AG04450 (cell line): ENCODE results near the gene RB1. TPM values are rescaled to one million over a fixed set of nuclear protein-coding genes. Genes with fewer than 3 reads are reported as not detected.
A peak's percentile ranks its signal among the peaks of the same experiment; 100 is the strongest.

Experiments
- CTCF ChIA-PET: fragments of 300-600, 350-600 bp; formaldehyde crosslinking; extraction: SDS; loops from one replicate; lab custom pipeline; 2022; ENCODE audit warnings: antibody characterized with exemption, inconsistent platforms; lab: Charles Lee
- POLR2A ChIA-PET: fragments of 350-600 bp; formaldehyde crosslinking; extraction: SDS; loops from one replicate; lab custom pipeline; 2021; ENCODE audit warnings: antibody characterized with exemption, inconsistent platforms; lab: Yijun Ruan, JAX
- DNase-seq: peaks from one replicate; pipeline ENCODE4 v3.0.0-alpha.2; 2011; ENCODE audit warnings: low read depth, low spot score
- H3K27ac ChIP-seq: one replicate; pipeline ENCODE4 v1.5.1; 2012; ENCODE audit warnings: low read depth, low read length, control low read depth
- H3K27me3 ChIP-seq: one replicate; pipeline ENCODE4 v1.6.0; 2012; ENCODE audit warnings: low read length; ENCODE audit not compliant: control insufficient read depth, insufficient read depth
- H3K4me3 ChIP-seq: 2 replicates; pipeline ENCODE4 v1.5.1; 2011; ENCODE audit warnings: mild to moderate bottlenecking, low read depth, low read length, control low read depth
- H3K9me3 ChIP-seq: 2 replicates; pipeline ENCODE4 v1.5.1; 2012; ENCODE audit warnings: low read length; ENCODE audit not compliant: control insufficient read depth, insufficient read depth
- CTCF ChIP-seq: IDR thresholded peaks from 2 replicates; pipeline ENCODE4 v1.5.1; 2011; ENCODE audit warnings: low read depth, low read length, control low read depth, inconsistent platforms
- polyA plus RNA-seq: library from polyadenylated mRNA; depleted of rRNA; stranded (reverse); fragments of >200 nt; gene quantifications from 2 replicates; pipeline ENCODE4 v1.2.3, GENCODE V29; 2011

Gene RB1
- polyA plus RNA-seq, 1 experiment, result 27.3 TPM

DNA sequence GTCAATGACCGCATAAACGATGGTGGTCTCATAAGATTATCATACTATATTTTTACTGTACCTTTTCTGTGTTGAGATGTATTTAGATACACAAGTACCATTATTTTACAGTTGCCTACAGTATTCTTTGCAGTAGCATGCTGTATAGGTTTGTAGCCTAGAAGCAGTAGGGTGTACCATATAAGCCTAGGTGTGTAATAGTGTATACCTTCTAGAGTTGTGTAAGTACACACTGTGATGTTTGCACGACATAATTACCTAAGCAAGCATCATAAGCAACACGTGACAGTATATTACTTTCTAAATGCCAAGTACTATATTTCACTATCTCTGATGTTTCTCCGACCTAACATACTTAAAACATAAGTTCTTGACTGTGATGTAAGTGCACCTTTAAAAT, 106.6 kb downstream of the RB1 start:
- POLR2A ChIA-PET, result no interaction called here
- no peak overlapping the region for H3K27ac ChIP-seq
- no peaks in the 10 kb centered on the region for H3K9me3 ChIP-seq
- no peak for DNase-seq
- CTCF ChIA-PET, result no interaction called here
- no peaks in the 10 kb centered on the region for H3K27me3 ChIP-seq
- H3K4me3 ChIP-seq, result peak overlapping the region; percentile 38; the same call in 1 of the 2 replicates
- no peak for TF ChIP-seq CTCF

- Histone ChIP-seq H3K4me3 (peak overlapping the region; percentile 66), H3K27ac (no peak overlapping the region), H3K9me3 (peaks cover 3% of the 10 kb centered on the region; the same call in 1 of the 2 replicates), H3K27me3 (no peaks in the 10 kb centered on the region)
- ChIA-PET POLR2A (no interaction called here), CTCF (no interaction called here)
- TF ChIP-seq CTCF, result no peak
- DNase-seq, result no peak
Observed at GRCh38 chr13:48411147-48411794, 107.7 kb downstream of the RB1 start.

DNA sequence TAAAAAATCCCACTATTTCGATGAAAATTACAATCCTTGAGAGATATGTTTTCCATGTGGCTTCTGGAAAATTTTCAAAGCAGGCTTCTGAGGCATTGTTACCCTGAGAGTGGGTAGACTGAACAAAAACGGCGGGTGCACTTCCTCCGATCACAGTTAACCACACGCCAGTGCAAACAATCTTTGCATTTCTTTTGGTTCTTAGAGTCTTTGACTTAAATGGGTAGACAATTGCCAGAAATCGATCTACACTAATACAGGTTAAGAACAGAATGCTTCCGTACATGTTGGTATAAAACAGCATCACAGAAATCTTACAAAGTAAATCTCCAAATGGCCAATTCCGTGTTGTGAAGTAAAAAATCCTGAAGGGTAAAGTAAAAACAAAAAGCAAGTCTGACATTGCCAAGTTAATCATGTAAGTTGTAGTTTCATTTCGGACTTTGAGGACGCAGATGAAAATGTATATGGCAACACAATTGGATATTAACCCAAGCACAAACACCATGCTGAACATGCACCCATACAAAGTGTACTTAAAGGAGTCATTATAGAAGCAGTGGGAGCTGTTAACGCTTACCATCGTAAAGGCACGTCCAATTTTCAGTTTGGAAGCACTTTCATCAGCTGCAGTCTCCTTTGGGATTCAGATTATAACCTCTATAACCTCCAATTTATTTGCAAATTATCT, 108.4 kb downstream of the RB1 start:
- CTCF ChIA-PET, result interaction anchor here (0.9 kb wide), 1 partner anchor 17 kb away, joined by 3 read pairs; no protein-coding TSS in a partner anchor
- DNase-seq, result no peak
- H3K27ac ChIP-seq, result no peak overlapping the region
- peaks cover 3% of the 10 kb centered on the region; the same call in 1 of the 2 replicates for H3K9me3 ChIP-seq
- H3K4me3 ChIP-seq, result peak overlapping the region; percentile 66
- TF ChIP-seq CTCF, result no peak
- POLR2A ChIA-PET, result no interaction called here
- H3K27me3 ChIP-seq, result no peaks in the 10 kb centered on the region

DNA sequence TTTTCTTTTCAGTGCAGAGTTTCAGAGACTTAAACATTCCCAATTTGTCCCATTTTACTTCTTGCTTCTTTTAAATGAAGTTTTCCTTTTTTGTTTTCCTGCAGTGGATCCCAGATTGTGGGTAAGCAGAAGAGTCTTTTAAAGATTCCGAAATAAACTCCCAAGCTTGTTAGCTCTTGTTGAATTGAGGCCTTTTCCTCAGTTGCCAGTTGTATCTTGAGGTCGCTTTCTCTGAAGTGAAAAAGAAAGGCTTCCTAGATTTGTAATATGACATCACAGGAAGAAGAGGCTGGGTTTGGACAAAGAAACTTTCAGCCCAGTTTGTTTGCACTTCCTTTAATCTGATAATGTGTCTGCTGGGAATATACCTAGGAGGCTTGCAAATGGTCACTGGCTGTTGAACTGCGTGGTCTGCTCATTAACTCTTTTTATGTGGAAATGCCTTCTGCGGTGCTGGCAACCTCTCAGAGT, 109.4 kb downstream of the RB1 start, which contains the start of gene LPAR6:
Gene LPAR6, minus strand, starts transcription at position 233 of the 471 bp plus-strand sequence. CDS start 690 bp downstream, outside the sequence.
- no peak within 1 kb of the TSS for H3K27ac ChIP-seq
- no peak for TF ChIP-seq CTCF
- ChIA-PET POLR2A (no interaction called here), CTCF (interaction anchor here (0.7 to 0.9 kb wide), 2 partner anchors 13 to 16 kb away, joined by 3 read pairs; no protein-coding TSS in a partner anchor)
- no peak for DNase-seq
- peaks cover 3% of the 10 kb centered on the region; the same call in 1 of the 2 replicates for H3K9me3 ChIP-seq
- H3K27me3 ChIP-seq, result no peaks in the 10 kb centered on the region
- peak within 1 kb of the TSS; percentile 66 for H3K4me3 ChIP-seq

DNA sequence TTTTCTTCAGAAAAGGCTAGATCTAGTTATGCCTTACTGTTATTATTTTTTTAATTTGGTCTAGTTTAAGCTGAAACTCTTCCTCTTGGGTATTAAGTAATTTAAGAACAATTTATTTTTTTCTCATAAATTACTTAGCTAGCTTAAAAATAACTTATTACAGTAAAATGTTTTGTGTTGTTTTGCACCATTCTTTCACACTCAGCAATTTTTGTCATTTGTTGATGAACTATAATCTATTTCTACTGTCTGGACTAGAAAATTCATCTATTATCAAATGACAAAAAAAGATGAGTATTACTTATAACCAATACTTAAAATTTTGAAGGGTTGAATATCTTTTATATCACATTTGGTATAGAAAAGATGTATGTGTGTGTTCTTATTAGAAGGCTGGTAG, 111.0 kb downstream of the RB1 start:
- POLR2A ChIA-PET, result no interaction called here
- DNase-seq, result no peak
- CTCF ChIA-PET, result no interaction called here
- Histone ChIP-seq H3K27me3 (no peaks in the 10 kb centered on the region), H3K4me3 (no peak overlapping the region), H3K27ac (no peak overlapping the region), H3K9me3 (peaks cover 3% of the 10 kb centered on the region; the same call in 1 of the 2 replicates)
- no peak for TF ChIP-seq CTCF
